ENCODE measurements around the gene NCOA6.
"Not testable (repeated sequence)": the region's sequence is repeated elsewhere in the genome, so short reads cannot be mapped to it uniquely, and the experiment has no call there.

NCOA6 gene

DNA sequence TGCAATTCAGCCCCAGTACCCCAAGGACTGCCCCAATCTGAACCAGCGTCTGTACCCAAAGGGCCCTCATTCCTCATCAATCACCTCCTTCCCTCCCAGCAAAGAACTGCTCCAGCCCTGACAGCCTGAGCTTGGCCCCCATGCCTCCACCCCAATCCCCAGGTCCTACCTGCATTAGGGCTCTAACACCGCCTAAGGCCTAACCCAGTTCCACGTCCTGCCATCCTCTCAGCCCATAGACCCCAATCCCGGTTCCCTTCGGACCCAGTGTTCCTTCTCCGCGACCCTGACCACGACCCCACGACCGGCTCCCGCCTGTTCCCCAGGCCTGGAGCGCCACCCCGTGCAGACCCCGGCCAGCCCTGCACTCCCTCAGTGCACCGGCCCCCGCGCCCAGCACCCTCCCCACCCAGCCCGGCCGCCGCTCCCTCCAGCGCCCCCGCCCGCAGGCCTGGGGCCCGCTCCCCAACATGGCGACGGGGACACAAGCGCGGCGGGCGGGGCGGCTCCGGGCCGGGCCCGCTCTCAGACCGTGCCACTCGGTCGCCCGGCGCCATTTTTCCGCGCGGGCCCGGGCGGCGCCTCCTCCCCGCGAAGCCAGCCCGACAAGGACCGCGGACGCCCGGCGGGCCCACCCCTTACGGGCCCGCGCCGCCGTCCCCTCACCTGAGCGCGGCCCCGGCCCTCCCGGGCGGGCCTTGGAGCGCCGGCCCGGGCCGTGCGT, 483 bp downstream of the NCOA6 start:
- peak in 1 of 2 experiments; percentile 14 for DNase-seq

GRCh38 chr20:34824452-34824805, 1.0 kb downstream of the NCOA6 start:
- DNase-seq: peak in 1 of 2 experiments; percentile 14

- DNase-seq: no peak
Measured at GRCh38 chr20:34824026-34824425, 1.4 kb downstream of the NCOA6 start.

GRCh38 chr20:34820805-34821578, 4.5 kb downstream of the NCOA6 start:
- DNase-seq: no peak

DNA sequence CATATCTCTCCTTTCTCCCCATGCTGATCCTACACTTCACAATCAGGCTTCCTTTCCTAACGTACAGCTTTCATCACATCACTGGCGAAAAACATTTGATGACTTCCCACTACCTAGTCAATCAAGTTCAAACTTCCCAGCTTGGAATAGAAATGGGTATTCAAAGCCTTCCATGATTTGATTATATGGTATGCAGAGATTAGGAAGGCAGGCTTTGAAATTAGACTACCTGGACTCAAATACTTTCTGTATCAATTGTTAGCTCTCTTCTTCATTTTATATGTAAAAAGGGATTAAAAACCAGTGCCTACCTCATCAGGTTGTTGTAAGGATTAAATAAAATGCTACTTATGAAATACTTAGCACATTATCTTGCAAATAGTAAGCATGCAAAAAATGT, 7.7 kb downstream of the NCOA6 start:
- no peak for DNase-seq

DNA sequence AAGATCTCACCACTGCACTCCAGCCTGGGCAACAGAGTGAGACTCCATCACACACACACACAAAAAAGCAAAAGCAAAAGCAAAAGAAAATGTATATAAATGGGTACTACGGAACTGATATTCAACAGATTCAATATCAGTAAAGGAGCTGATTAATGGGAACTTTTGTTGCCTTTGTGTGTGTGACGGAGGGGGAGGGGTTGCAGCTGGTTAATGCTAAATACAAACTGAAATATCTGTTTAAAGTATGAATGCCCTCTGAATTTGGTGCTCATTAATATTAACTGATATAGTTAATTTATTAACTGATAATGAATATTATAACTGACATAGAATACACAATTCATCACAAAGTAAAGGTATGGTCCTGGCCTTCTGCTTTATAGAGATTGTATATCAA, 8.4 kb downstream of the NCOA6 start:
- no peak for DNase-seq

GRCh38 chr20:34815636-34816035, 9.8 kb downstream of the NCOA6 start:
- no peak for DNase-seq

GRCh38 chr20:34808583-34808982, 16.9 kb downstream of the NCOA6 start:
- no peak for DNase-seq

DNA sequence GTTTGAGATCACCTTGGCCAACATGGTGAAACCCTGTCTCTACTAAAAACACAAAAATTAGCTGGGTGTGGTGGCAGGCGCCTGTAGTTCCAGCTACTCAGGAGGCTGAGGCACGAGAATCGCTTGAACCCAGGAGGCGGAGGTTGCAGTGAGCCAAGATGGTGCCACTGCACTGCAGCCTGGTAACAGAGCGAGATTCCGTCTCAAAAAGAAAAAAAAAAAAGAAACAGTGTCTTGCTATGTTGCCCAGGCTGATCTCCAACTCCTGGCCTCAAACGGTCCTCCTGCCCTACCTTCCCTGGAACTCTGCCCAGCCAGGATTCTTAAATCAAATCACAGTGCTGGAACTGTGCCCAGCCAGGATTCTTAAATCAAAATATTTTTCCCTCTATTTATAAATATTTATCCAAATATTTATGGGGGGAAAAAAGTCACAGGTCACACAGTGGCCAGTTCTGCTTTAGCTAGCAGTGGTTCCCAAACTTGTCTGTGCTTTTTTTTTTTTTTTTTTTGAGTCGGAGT, 17.4 kb downstream of the NCOA6 start:
- not testable (repeated sequence) for DNase-seq

DNA sequence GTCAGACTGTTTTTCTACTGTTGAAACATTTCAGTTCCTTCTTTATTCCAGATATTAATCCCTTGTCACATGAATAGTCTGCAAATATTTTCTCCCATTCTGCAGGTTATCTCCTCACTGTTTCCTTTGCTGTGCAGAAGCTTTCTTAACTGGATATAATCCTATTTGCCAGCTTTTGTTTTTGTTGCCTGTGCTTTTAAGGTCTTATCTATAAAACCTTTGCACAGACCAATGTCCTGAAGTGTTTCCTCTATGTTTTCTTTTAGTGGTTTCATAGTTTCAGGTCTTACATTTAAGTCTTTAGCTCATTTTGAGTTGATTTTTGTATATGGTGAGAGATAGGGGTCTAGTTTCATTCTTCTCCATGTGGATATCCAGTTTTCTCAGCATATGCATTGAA, 19.2 kb downstream of the NCOA6 start:
- no peak for DNase-seq

- DNase-seq: no peak
Measured at GRCh38 chr20:34798871-34799270, 26.6 kb downstream of the NCOA6 start.

- no peak for DNase-seq
Measured at GRCh38 chr20:34798328-34798727, 27.1 kb downstream of the NCOA6 start.

GRCh38 chr20:34797012-34797995, 28.1 kb downstream of the NCOA6 start:
- no peak for DNase-seq

DNA sequence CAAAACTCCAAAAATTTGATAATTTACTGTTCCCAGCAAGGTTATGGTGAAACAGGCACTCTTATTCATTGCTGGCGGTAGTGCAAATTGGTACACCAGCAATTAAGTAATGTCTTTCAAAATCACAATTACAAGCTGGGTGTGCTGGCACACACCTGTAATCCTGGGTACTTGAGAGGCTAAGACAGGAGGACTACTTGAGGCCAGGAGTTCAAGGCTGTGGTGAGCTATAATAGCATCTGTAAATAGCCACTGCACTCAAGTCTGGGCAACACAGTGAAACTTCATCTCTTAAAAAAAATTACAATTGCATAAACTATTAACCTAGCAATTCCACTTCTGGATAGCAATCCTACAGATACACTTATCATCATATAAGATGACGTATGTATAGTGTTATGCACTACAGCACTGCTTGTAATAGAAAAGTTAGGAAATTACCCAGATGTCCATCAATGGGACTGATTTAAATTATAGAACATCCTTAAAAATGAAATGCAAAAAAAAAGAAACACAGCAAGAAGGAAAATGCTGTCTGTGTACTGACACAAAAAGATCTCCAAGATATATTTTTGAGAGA, 31.4 kb downstream of the NCOA6 start:
- no peak for DNase-seq

- no peak for DNase-seq
Measured at GRCh38 chr20:34792687-34793363, 32.6 kb downstream of the NCOA6 start.

DNA sequence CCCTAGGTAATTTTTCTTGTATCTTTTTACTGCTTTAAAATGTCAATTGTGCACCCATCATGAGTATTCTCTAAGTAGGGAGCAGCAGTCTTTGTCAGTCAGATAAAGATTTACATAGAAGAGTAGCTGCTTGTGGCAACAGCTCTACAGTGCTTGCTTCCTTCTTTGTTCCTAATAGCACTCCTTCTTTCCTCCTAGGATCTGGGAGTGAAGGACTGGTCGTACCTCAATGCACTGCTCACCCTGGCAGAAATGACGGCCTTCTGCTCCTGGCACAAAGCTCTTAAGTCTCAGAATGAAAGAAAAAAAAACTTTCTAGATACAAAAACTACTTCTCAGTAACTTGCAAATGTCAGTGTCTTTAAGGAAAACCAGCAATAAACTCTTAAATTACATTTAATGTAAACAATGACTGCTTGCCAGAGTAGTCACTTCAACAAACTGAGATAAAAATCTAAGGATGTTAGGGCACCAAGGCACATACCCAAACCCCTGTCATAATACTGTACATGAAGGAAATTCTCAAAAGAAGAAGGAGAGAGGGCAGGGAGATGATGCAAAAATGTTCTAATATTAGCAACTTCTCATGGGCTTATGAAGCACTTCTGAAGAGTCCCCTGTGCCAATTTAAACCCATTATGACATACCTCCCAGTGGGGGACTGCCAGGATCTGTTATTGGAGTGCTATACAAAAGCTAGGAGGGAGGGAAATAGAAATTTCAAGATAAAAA, 34.0 kb downstream of the NCOA6 start:
- no peak for DNase-seq

- DNase-seq: no peak
Measured at GRCh38 chr20:34781220-34781619, 44.2 kb downstream of the NCOA6 start.

GRCh38 chr20:34780291-34780690, 45.2 kb downstream of the NCOA6 start:
- DNase-seq: not testable (repeated sequence)

DNA sequence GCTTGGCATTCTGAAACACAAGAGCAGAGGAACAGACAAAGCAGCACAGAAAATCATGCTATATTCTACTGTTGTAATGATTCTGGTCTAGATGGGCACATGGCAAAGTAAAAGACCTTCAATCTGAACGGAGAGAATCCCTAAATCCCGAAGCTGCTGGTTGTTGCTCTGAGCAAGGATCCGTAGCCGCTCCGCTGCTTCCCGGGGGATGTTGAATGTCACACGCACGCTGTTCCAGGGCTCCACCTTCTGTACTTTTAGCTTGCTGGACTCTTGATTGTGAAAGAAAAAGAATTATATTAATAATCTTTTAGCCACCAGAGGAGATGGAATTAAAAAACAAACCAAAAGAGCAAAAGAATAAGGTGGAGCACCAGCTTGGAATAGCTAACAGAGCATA, 49.3 kb downstream of the NCOA6 start:
- no peak for DNase-seq

DNA sequence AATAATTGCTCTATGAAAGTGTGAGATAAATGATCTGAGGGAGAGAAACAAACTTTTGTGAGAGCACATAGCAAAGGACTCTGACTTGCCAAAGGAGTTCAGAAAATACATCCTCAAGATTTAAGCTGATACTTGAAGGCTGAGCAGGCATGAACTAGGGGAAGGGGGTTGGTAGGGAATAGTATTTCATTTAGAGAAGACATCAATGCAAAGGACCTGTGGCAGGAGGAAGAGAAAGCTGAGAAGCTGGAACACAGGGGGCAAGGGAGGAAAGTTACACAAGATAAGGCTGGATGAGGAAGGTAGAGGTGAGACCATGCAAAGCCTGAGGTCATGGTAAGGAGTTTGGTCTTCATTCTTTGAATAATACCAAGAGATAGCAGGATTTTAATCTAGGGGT, 50.6 kb downstream of the NCOA6 start:
- no peak for DNase-seq

- DNase-seq: no peak
Measured at GRCh38 chr20:34774449-34774848, 51.0 kb downstream of the NCOA6 start.
